Stimulated activated CD4-positive, alpha-beta T cell treated with anti-CD3 and anti-CD28 coated beads, Interleukin-1b, Interleukin-23, amount 100 ng/mL, for 24 hours (primary cell): Measurements from ENCODE around the gene COA1.
"Not testable (repeated sequence)": the region's sequence is repeated elsewhere in the genome, so short reads cannot be mapped to it uniquely, and the experiment has no call there.

Experiments
- DNase-seq, 4 experiments: peaks; one replicate each; pipeline ENCODE4 v3.0.0-alpha.2; 2020; ENCODE audit warnings: low read depth in 4 of 4, low spot score in 1 of 4

Gene COA1

GRCh38 chr7:43632746-43633145 lies 96.6 kb downstream of the COA1 start:
- no peak for DNase-seq

- no peak for DNase-seq
Measured at GRCh38 chr7:43631559-43631958, 97.8 kb downstream of the COA1 start.

- DNase-seq, result no peak
Measured at GRCh38 chr7:43630482-43630881, 98.8 kb downstream of the COA1 start.

- no peak for DNase-seq
Measured at GRCh38 chr7:43629857-43630256, 99.5 kb downstream of the COA1 start.

GRCh38 chr7:43628431-43628830 lies 100.9 kb downstream of the COA1 start:
- no peak for DNase-seq

GRCh38 chr7:43627798-43628197 lies 101.5 kb downstream of the COA1 start:
- not testable (repeated sequence) for DNase-seq

GRCh38 chr7:43626695-43627094 lies 102.6 kb downstream of the COA1 start:
- DNase-seq, result no peak

GRCh38 chr7:43625980-43626379 lies 103.3 kb downstream of the COA1 start:
- no peak for DNase-seq

GRCh38 chr7:43625453-43625852 lies 103.9 kb downstream of the COA1 start:
- no peak for DNase-seq

GRCh38 chr7:43624156-43624555 lies 105.2 kb downstream of the COA1 start:
- DNase-seq, result no peak

GRCh38 chr7:43621729-43622448 lies 107.4 kb downstream of the COA1 start:
- no peak for DNase-seq

GRCh38 chr7:43619213-43620012 lies 109.9 kb downstream of the COA1 start:
- DNase-seq, result no peak

- DNase-seq, result no peak
Measured at GRCh38 chr7:43618073-43618472, 111.2 kb downstream of the COA1 start.

- no peak for DNase-seq
Measured at GRCh38 chr7:43616977-43617376, 112.3 kb downstream of the COA1 start.

- no peak for DNase-seq
Measured at GRCh38 chr7:43615558-43616145, 113.7 kb downstream of the COA1 start.

- DNase-seq, result no peak
Measured at GRCh38 chr7:43612599-43613589, 116.4 kb downstream of the COA1 start.

- DNase-seq, result no peak
Measured at GRCh38 chr7:43612128-43612527, 117.2 kb downstream of the COA1 start.

GRCh38 chr7:43609097-43609496 lies 120.2 kb downstream of the COA1 start:
- no peak for DNase-seq

- no peak for DNase-seq
Measured at GRCh38 chr7:43604251-43604650, 125.1 kb downstream of the COA1 start.

GRCh38 chr7:43602256-43602655 lies 127.1 kb downstream of the COA1 start:
- no peak for DNase-seq

- no peak for DNase-seq
Measured at GRCh38 chr7:43600056-43600455, 129.3 kb downstream of the COA1 start.
